Brain microvascular endothelial cell (primary cell): Measurements from ENCODE around the gene MOK.

Experiments
- DNase-seq: peaks from one replicate; pipeline ENCODE4 v3.0.0-alpha.2; 2020
- H3K27ac ChIP-seq: fragments of 250-450 bp; sonication (Bioruptor Pico); 2 replicates; pipeline ENCODE4 v1.5.1; 2020; ENCODE audit warnings: mild to moderate bottlenecking, moderate library complexity
- H3K27me3 ChIP-seq: fragments of 250-450 bp; sonication (Bioruptor Pico); replicated peaks from 2 replicates; pipeline ENCODE4 v1.5.1; 2020; ENCODE audit warnings: mild to moderate bottlenecking
- H3K36me3 ChIP-seq: fragments of 250-450 bp; sonication (Bioruptor Pico); replicated peaks from 2 replicates; pipeline ENCODE4 v1.5.1; 2020; ENCODE audit warnings: mild to moderate bottlenecking
- H3K4me3 ChIP-seq: 2 replicates; pipeline ENCODE4 v1.5.1; 2011; ENCODE audit warnings: low read depth, mild to moderate bottlenecking, control low read depth, low read length, moderate library complexity
- CTCF ChIP-seq: IDR thresholded peaks from 2 replicates; pipeline ENCODE4 v1.5.1; 2011; ENCODE audit warnings: low read depth, mild to moderate bottlenecking, moderate library complexity, low read length, control low read depth, inconsistent platforms; ENCODE audit errors: missing control alignments
- in situ Hi-C: cut with HindIII; loops from 2 replicates; pipeline ENCODE4 v1.10.0; 2017; ENCODE audit warnings: low sequenced_read_pairs, low pct_ligation_motif_present

The MOK gene

GRCh38 chr14:102320033-102320660 lies 15.2 kb upstream of the MOK start:
- peak; percentile 42 for DNase-seq
- Histone ChIP-seq H3K36me3 (no peaks in the 10 kb centered on the region), H3K4me3 (peak overlapping the region; percentile 82), H3K27me3 (no peaks in the 10 kb centered on the region), H3K27ac (peak overlapping the region; percentile 94)
- in situ Hi-C loops, result no loop called here
- peak; percentile 12 for TF ChIP-seq CTCF

GRCh38 chr14:102319351-102320032 lies 14.5 kb upstream of the MOK start, which contains the start of gene ZNF839:
Gene ZNF839 (plus strand): TSS chr14:102319746. CDS start chr14:102319766, 20 bp downstream.
- peak; percentile 90 for DNase-seq
- Histone ChIP-seq H3K4me3 (peak within 1 kb of the TSS; percentile 82), H3K27me3 (no peaks in the 10 kb centered on the region), H3K27ac (peak within 1 kb of the TSS; percentile 94), H3K36me3 (no peaks in the 10 kb centered on the region)
- TF ChIP-seq CTCF, result no peak
- in situ Hi-C loops, result loop anchor here (10.0 kb wide), 1 partner anchor 85 kb away; no protein-coding TSS in a partner anchor

- in situ Hi-C loops, result loop anchor here (10.0 kb wide), 1 partner anchor 84 kb away; no protein-coding TSS in a partner anchor
- Histone ChIP-seq H3K36me3 (no peaks in the 10 kb centered on the region), H3K4me3 (peak overlapping the region; percentile 82), H3K27me3 (no peaks in the 10 kb centered on the region), H3K27ac (peak overlapping the region; percentile 94)
- no peak for DNase-seq
- no peak for TF ChIP-seq CTCF
Observed at GRCh38 chr14:102318781-102319276, 13.9 kb upstream of the MOK start.

GRCh38 chr14:102317564-102318248 lies 12.7 kb upstream of the MOK start:
- no peaks in the 10 kb centered on the region for H3K36me3 ChIP-seq
- H3K27ac ChIP-seq, result no peak overlapping the region
- TF ChIP-seq CTCF, result no peak
- DNase-seq, result no peak
- H3K27me3 ChIP-seq, result no peaks in the 10 kb centered on the region
- in situ Hi-C loops, result loop anchor here (10.0 kb wide), 1 partner anchor 83 kb away; no protein-coding TSS in a partner anchor
- peak overlapping the region; percentile 66 for H3K4me3 ChIP-seq

- Histone ChIP-seq H3K4me3 (peak overlapping the region; percentile 66), H3K27me3 (no peaks in the 10 kb centered on the region), H3K27ac (peak overlapping the region; percentile 78), H3K36me3 (no peaks in the 10 kb centered on the region)
- peak; percentile 71 for TF ChIP-seq CTCF
- peak; percentile 88 for DNase-seq
- in situ Hi-C loops, result loop anchor here (10.0 kb wide), 1 partner anchor 82 kb away; no protein-coding TSS in a partner anchor
Observed at GRCh38 chr14:102316743-102317563, 12.0 kb upstream of the MOK start.
